Tibial nerve (tissue), 4 donors: ENCODE results near the gene LRRC61. TPM values are rescaled to one million over a fixed set of nuclear protein-coding genes. Genes with fewer than 3 reads are reported as not detected.

Experiments used
- DNase-seq, 2 donors: peaks; one replicate each; pipeline ENCODE4 v3.0.0-alpha.2; 2019; ENCODE audit warnings: low spot score in 2 of 2
- H3K27ac ChIP-seq, 4 donors: fragments of 200-600 bp; sonication (generic) in 3 of 4; one replicate each; pipeline ENCODE4 v1.5.1; 2017 to 2019; ENCODE audit warnings: mild to moderate bottlenecking in 1 of 4
- H3K27me3 ChIP-seq, 2 donors: fragments of 200-600 bp; sonication (generic) in 1 of 2; one replicate each; pipeline versions ENCODE4 v1.5.1 to v1.6.0; 2017 to 2019
- H3K36me3 ChIP-seq, 3 donors: fragments of 200-600 bp; sonication (generic); one replicate each; pipeline ENCODE4 v1.5.1; 2018 to 2019
- H3K4me1 ChIP-seq, 4 donors: fragments of 200-600 bp; sonication (generic) in 3 of 4; one replicate each; pipeline ENCODE4 v1.5.1; 2017 to 2019
- H3K4me3 ChIP-seq, 4 donors: fragments of 200-600 bp; sonication (generic) in 3 of 4; one replicate each; pipeline ENCODE4 v1.5.1; 2017 to 2019; ENCODE audit warnings: mild to moderate bottlenecking in 1 of 4, moderate library complexity in 1 of 4
- H3K9me3 ChIP-seq, 4 donors: fragments of 200-600 bp; sonication (generic) in 3 of 4; one replicate each; pipeline ENCODE4 v1.5.1; 2017 to 2019
- CTCF ChIP-seq, 5 experiments: fragments of 200-600 bp in 3 of 5; fragments of 450-650 bp in 2 of 5; sonication (generic) in 3 of 5; IDR thresholded peaks; one replicate each; pipeline ENCODE4 v1.5.1; 2016 to 2019; ENCODE audit warnings: antibody characterized with exemption in 5 of 5, mild to moderate bottlenecking in 3 of 5, moderate library complexity in 2 of 5
- EP300 ChIP-seq, 2 donors: sonication (generic); formaldehyde crosslinking; IDR thresholded peaks; one replicate each; pipeline ENCODE4 v1.6.1; 2017; ENCODE audit warnings: antibody characterized with exemption in 2 of 2, mild to moderate bottlenecking in 1 of 2
- POLR2A ChIP-seq, 2 donors: fragments of 450-650 bp; IDR thresholded peaks; one replicate each; pipeline ENCODE4 v1.6.1; 2017; ENCODE audit warnings: antibody characterized with exemption in 2 of 2, mild to moderate bottlenecking in 2 of 2, moderate library complexity in 2 of 2
- WGBS, 2 donors: methylation state at CpG; one replicate each; pipeline ENCODE4 v1.1.5; 2018; 5-methylcytosine and 5-hydroxymethylcytosine counted together
- total RNA-seq, 4 donors: library from RNA; depleted of rRNA; stranded (reverse); fragments of >200 nt; gene quantifications; one replicate each; pipeline ENCODE4 v1.1.0, GENCODE V29; 2016

LRRC61 gene
- total RNA-seq, 4 donors from 2014 or later, result 7.9 to 19.3 (median 9.6) TPM

GRCh38 chr7:150357771-150358427 lies 34.7 kb downstream of the LRRC61 start:
- WGBS, 2 donors, result 80 to 81% methylated on average over 13 of the region's 13 CpGs
- DNase-seq, result no peak
- Histone ChIP-seq H3K9me3 (no peaks in the 10 kb centered on the region), H3K36me3 (no peaks in the 10 kb centered on the region), H3K4me1 (peaks cover 0 to 3% (median 0%) of the 10 kb centered on the region in 4 donors), H3K27ac (no peak overlapping the region), H3K27me3 (no peaks in the 10 kb centered on the region), H3K4me3 (no peak overlapping the region)
- TF ChIP-seq CTCF (IDR thresholded peaks at IDR 0.05) (no peak), EP300 (IDR thresholded peaks at IDR 0.05) (no peak), POLR2A (IDR thresholded peaks at IDR 0.05) (no peak)

GRCh38 chr7:150358433-150358832 lies 35.3 kb downstream of the LRRC61 start:
- no peaks in the 10 kb centered on the region for H3K9me3 ChIP-seq
- TF ChIP-seq EP300 (IDR thresholded peaks at IDR 0.05) (no peak), CTCF (IDR thresholded peaks at IDR 0.05) (no peak), POLR2A (IDR thresholded peaks at IDR 0.05) (no peak)
- WGBS, 2 donors, result 92 to 94% methylated on average over 4 of the region's 4 CpGs
- peaks cover 0 to 3% (median 0%) of the 10 kb centered on the region in 4 donors for H3K4me1 ChIP-seq
- no peaks in the 10 kb centered on the region for H3K36me3 ChIP-seq
- no peak overlapping the region for H3K4me3 ChIP-seq
- H3K27me3 ChIP-seq, result no peaks in the 10 kb centered on the region
- no peak overlapping the region for H3K27ac ChIP-seq
- DNase-seq, result no peak

- Histone ChIP-seq H3K4me3 (no peak overlapping the region), H3K9me3 (no peaks in the 10 kb centered on the region), H3K27me3 (no peaks in the 10 kb centered on the region), H3K4me1 (peaks cover 0 to 3% (median under 1%) of the 10 kb centered on the region in 4 donors), H3K36me3 (no peaks in the 10 kb centered on the region), H3K27ac (no peak overlapping the region)
- WGBS, 2 donors, result 79 to 81% methylated on average over 4 of the region's 4 CpGs
- TF ChIP-seq CTCF (IDR thresholded peaks at IDR 0.05), result no peak
- TF ChIP-seq EP300 (IDR thresholded peaks at IDR 0.05), result no peak
- no peak for TF ChIP-seq POLR2A (IDR thresholded peaks at IDR 0.05)
- DNase-seq, result no peak
Measured at GRCh38 chr7:150358988-150359621, 36.0 kb downstream of the LRRC61 start.

- no peak for DNase-seq
Measured at GRCh38 chr7:150359622-150360362, 36.6 kb downstream of the LRRC61 start.

More at GRCh38 chr7:150359622-150360362, 36.6 kb downstream of the LRRC61 start:
- 93 to 97% methylated on average over 2 of the region's 2 CpGs for WGBS, 2 donors
- no peaks in the 10 kb centered on the region for H3K9me3 ChIP-seq
- no peak for TF ChIP-seq CTCF (IDR thresholded peaks at IDR 0.05)
- no peak for TF ChIP-seq EP300 (IDR thresholded peaks at IDR 0.05)
- no peaks in the 10 kb centered on the region for H3K36me3 ChIP-seq
- H3K27ac ChIP-seq, result no peak overlapping the region
- no peak overlapping the region for H3K4me3 ChIP-seq
- no peaks in the 10 kb centered on the region for H3K27me3 ChIP-seq
- H3K4me1 ChIP-seq, result peaks cover 0 to 4% (median 2%) of the 10 kb centered on the region in 4 donors
